T-helper 2 cell treated with Interferon-gamma antibody and Interleukin-4, amounts not matched to agents 5 μg/mL and 100 μg/mL, for 36 hours (primary cell): Measurements from ENCODE around the gene AFAP1.

Experiments
- DNase-seq: peaks from one replicate; pipeline ENCODE4 v3.0.0; 2021; ENCODE audit warnings: low spot score
- H3K27ac Mint-ChIP-seq: one replicate; pipeline ENCODE4 v1.8.0; 2021; ENCODE audit warnings: mild to moderate bottlenecking, mixed read lengths
- H3K27me3 Mint-ChIP-seq: one replicate; pipeline ENCODE4 v1.8.0; 2021; ENCODE audit warnings: low read depth, mixed read lengths
- H3K36me3 Mint-ChIP-seq: one replicate; pipeline ENCODE4 v1.8.0; 2021; ENCODE audit warnings: low read depth, mixed read lengths
- H3K4me1 Mint-ChIP-seq: one replicate; pipeline ENCODE4 v1.8.0; 2021; ENCODE audit warnings: low read depth, mixed read lengths
- H3K4me3 Mint-ChIP-seq: one replicate; pipeline ENCODE4 v1.8.0; 2022; ENCODE audit warnings: mild to moderate bottlenecking, moderate library complexity, mixed read lengths
- H3K9me3 Mint-ChIP-seq: one replicate; pipeline ENCODE4 v1.8.0; 2021; ENCODE audit warnings: mixed read lengths

AFAP1 gene

DNA sequence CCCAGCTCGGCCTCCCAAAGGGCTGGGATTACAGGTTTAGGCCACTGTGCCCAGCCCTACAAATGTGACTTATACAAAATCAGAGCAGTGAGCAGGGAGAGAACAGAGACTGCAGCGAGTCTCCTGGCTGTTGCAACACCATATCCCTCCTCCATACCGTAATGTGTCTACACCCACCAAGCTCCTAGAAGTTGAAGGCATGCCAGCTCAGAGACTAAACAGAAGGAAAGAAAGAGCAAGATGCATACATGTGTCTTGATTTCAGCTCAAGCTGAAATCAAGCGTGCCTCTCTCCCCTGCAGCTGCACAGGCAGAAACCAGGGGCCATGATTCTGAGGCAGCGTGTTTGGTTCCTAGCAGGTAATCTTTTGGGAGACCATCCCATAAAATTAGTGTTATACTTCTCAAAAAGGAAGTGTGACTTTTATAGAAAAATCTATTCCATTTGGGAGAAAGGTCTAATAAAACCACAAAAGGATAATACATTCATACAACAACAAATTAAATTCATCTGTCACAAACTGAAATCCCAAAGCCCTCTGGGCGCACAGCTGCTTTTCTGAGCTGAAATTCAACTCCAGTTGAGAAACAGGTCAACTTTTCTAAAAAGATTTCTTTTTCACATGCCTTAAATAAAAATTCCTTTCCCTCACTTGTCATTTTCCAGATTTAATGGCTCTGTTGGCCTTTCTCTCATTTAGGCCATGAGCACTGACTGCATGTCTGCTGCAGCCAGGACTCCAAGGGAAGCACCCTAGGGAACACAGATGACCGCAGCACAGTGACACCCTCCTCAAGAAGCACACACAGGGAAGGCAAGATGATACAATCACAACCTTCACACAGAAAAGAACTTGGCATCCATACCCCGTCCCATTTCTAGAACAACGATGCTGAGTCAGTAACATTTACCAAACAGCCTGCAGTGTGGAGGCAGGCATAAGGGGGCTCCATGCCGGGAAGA, 34.4 kb downstream of the AFAP1 start:
- no peak for DNase-seq
- peaks cover 17% of the 10 kb centered on the region for H3K4me1 Mint-ChIP-seq
- no peaks in the 10 kb centered on the region for H3K27me3 Mint-ChIP-seq
- no peaks in the 10 kb centered on the region for H3K9me3 Mint-ChIP-seq
- no peak overlapping the region for H3K4me3 Mint-ChIP-seq
- no peak overlapping the region for H3K27ac Mint-ChIP-seq
- H3K36me3 Mint-ChIP-seq = no peaks in the 10 kb centered on the region

DNA sequence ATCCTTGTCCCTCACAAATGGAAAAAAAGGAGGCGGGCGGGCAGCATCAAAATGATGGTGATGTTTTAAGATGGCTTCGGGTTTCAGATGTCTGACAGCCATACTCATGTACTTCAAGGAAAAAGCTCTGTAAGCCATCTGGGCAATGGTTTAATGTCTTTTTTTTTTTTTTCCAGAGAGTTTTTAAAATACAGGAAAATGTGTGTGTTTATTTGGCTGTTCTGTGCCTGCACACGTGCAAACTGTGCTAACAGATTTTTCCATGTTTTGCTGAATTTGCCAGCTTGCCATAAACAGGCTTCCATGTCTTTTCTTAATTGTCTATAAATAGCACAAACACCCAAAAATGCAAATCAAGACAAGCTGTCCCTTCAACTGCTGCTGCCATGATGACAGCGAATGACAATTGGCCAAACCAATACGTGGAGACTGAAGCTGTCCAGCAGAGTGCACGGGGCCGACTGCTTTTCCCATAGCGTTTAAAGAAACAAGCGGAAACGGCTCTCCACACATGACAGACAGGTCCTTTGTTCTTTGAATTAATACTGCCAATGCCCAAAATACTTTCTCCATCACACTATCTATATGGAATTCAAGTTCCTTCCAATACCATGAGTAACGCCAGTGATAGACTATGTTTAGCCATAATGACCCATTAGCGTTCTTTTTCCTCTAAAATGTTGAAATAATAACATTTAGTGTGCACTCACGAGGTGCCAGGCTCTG, 35.7 kb downstream of the AFAP1 start:
- H3K4me3 Mint-ChIP-seq = no peak overlapping the region
- DNase-seq = no peak
- no peaks in the 10 kb centered on the region for H3K36me3 Mint-ChIP-seq
- no peaks in the 10 kb centered on the region for H3K27me3 Mint-ChIP-seq
- no peak overlapping the region for H3K27ac Mint-ChIP-seq
- H3K9me3 Mint-ChIP-seq = no peaks in the 10 kb centered on the region
- H3K4me1 Mint-ChIP-seq = peaks cover 8% of the 10 kb centered on the region

DNA sequence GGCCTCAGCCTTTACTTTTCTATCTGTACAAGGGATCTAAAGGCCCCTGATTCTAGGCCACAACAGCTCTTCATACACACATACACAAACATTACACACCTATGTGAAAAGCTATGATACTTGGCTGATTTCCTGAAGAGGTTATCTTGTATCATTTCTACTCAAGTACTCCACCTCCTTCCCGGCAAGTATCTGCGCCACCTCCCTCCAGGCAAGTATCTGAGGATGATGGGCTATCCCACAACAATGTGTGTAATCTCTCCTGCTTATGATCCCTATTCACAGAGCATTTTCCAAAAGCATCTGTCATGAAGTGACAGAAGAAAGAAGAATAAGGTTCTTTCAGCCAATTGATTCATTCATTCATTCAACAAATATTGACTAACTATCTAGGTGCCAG, 36.8 kb downstream of the AFAP1 start:
- no peak overlapping the region for H3K4me3 Mint-ChIP-seq
- H3K36me3 Mint-ChIP-seq = no peaks in the 10 kb centered on the region
- no peaks in the 10 kb centered on the region for H3K27me3 Mint-ChIP-seq
- no peak overlapping the region for H3K27ac Mint-ChIP-seq
- no peak for DNase-seq
- peaks cover 8% of the 10 kb centered on the region for H3K4me1 Mint-ChIP-seq
- H3K9me3 Mint-ChIP-seq = no peaks in the 10 kb centered on the region

DNA sequence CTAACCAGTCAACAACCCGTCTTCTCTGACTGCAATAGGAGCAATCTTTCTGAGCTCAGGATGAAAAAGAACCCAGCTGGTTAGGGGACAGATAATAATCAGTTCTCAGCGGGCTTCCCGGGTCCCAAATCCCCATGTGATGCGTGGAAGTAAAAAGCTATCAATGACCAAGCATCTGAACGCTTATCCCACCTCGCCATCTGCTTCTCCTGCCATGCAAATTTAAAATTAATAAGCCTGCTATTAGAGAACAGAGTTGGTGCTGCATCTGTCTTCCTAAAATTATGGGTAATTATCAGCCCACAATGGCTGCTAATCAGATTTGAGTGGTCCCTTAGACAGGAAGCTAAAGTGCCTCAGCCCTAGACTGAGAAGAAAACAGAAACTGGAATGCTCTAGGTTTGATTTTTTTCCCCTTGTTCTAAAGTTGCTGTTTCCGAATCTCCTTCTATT, 37.5 kb downstream of the AFAP1 start:
- H3K27me3 Mint-ChIP-seq = no peaks in the 10 kb centered on the region
- no peak overlapping the region for H3K27ac Mint-ChIP-seq
- peaks cover 8% of the 10 kb centered on the region for H3K4me1 Mint-ChIP-seq
- H3K36me3 Mint-ChIP-seq = no peaks in the 10 kb centered on the region
- no peak overlapping the region for H3K4me3 Mint-ChIP-seq
- H3K9me3 Mint-ChIP-seq = no peaks in the 10 kb centered on the region
- no peak for DNase-seq

DNA sequence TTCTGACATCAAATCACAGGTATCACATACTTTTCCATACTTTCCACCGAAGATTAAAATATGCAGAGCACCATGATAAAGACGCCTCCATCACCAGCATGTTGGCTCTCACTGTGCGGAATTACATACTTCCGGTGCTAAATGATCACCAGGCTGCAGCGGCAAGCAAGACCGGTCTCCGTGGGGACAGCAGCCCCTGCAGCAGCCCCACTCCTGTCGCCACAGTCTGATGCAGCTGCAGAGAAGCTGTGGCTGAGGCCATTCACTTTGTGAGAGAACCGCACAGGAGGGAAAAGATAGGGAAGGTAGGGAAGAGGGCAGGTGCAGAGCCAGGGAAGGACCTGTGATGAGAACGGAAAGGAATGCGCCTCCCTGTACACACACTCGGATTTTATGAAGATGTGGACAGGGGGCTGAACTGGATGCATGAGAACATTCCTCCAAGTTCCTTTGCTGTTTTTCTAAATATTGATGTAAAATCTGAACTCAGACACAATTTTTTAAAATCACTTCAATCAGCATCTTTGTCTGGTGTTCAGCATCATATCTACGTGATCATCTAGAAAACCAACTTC, 38.3 kb downstream of the AFAP1 start:
- Mint-ChIP-seq H3K36me3 (no peaks in the 10 kb centered on the region), H3K4me1 (peaks cover 8% of the 10 kb centered on the region), H3K9me3 (no peaks in the 10 kb centered on the region), H3K4me3 (no peak overlapping the region), H3K27me3 (no peaks in the 10 kb centered on the region), H3K27ac (no peak overlapping the region)
- DNase-seq = no peak

GRCh38 chr4:7900334-7900909, 39.2 kb downstream of the AFAP1 start:
- H3K9me3 Mint-ChIP-seq = no peaks in the 10 kb centered on the region
- H3K4me3 Mint-ChIP-seq = no peak overlapping the region
- no peaks in the 10 kb centered on the region for H3K27me3 Mint-ChIP-seq
- no peaks in the 10 kb centered on the region for H3K36me3 Mint-ChIP-seq
- DNase-seq = no peak
- peaks cover 8% of the 10 kb centered on the region for H3K4me1 Mint-ChIP-seq
- no peak overlapping the region for H3K27ac Mint-ChIP-seq

DNA sequence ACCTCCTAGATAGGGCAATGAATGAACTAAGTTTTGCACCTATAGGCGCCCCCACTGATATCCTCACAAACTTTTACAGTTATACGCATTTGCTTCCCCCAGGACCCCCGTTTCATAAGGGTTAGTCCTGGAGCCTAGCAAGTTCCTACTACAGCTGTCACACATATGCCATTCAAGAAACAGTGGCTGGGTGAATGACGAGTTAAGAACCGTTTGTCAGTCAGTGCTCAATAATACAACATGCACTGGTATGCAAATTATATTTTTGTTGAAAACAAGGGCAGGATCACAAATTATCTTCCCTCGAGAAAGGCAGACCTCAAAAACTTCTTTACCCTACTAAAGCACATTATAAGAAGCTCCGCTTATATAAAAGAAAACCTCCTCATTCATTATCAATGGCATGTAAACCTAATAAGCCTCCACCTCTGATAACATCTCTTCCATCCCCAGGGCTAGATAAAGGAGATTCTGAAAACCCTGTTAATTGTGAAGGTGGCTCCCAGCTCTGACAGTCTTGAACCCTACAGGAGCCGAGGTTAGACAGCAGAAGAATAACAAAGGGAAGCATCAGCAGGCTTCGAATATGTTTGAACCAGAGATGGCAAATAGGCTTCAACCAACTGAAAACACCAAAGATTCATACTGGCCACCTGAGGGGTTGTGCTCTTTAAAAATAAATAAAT, 40.3 kb downstream of the AFAP1 start:
- no peaks in the 10 kb centered on the region for H3K27me3 Mint-ChIP-seq
- H3K9me3 Mint-ChIP-seq = no peaks in the 10 kb centered on the region
- DNase-seq = no peak
- H3K4me3 Mint-ChIP-seq = no peak overlapping the region
- H3K27ac Mint-ChIP-seq = no peak overlapping the region
- no peaks in the 10 kb centered on the region for H3K36me3 Mint-ChIP-seq
- H3K4me1 Mint-ChIP-seq = peaks cover 8% of the 10 kb centered on the region

GRCh38 chr4:7898385-7898784, 41.3 kb downstream of the AFAP1 start:
- Mint-ChIP-seq H3K4me3 (no peak overlapping the region), H3K4me1 (peaks cover 8% of the 10 kb centered on the region), H3K27ac (no peak overlapping the region), H3K27me3 (no peaks in the 10 kb centered on the region), H3K36me3 (no peaks in the 10 kb centered on the region), H3K9me3 (no peaks in the 10 kb centered on the region)
- no peak for DNase-seq

DNA sequence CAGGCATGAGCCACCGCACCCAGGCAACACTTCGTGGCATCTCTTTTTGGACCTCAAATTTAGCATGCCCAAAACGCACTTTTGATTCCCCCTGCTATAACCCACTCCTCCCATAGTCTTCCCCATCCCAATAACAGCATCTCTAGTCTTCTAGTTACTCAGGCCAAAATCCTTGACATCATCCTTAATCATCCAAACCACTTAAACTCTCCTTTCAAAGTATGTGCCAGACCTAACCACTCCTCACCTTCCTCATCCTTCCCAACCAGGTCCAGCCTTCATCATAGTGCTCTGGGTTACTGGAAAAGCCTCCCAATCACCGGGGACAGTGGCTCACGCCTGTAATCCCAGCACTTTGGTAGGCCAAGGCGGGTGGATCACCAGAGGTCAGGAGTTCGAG, 41.9 kb downstream of the AFAP1 start:
- Mint-ChIP-seq H3K36me3 (no peaks in the 10 kb centered on the region), H3K4me3 (no peak overlapping the region), H3K4me1 (peaks cover 6% of the 10 kb centered on the region), H3K27me3 (no peaks in the 10 kb centered on the region), H3K9me3 (no peaks in the 10 kb centered on the region), H3K27ac (no peak overlapping the region)
- DNase-seq = no peak

- DNase-seq = no peak
- H3K27me3 Mint-ChIP-seq = no peaks in the 10 kb centered on the region
- no peak overlapping the region for H3K4me3 Mint-ChIP-seq
- H3K36me3 Mint-ChIP-seq = peaks cover 2% of the 10 kb centered on the region
- no peaks in the 10 kb centered on the region for H3K4me1 Mint-ChIP-seq
- H3K9me3 Mint-ChIP-seq = peaks cover 7% of the 10 kb centered on the region
- H3K27ac Mint-ChIP-seq = no peak overlapping the region
These were observed 44.9 kb downstream of the AFAP1 start for GRCh38 chr4:7894677-7895181.

GRCh38 chr4:7894098-7894676, 45.5 kb downstream of the AFAP1 start:
- peaks cover 8% of the 10 kb centered on the region for H3K9me3 Mint-ChIP-seq
- no peaks in the 10 kb centered on the region for H3K27me3 Mint-ChIP-seq
- H3K4me3 Mint-ChIP-seq = no peak overlapping the region
- H3K27ac Mint-ChIP-seq = no peak overlapping the region
- H3K36me3 Mint-ChIP-seq = peaks cover 2% of the 10 kb centered on the region
- no peak for DNase-seq
- no peaks in the 10 kb centered on the region for H3K4me1 Mint-ChIP-seq

DNA sequence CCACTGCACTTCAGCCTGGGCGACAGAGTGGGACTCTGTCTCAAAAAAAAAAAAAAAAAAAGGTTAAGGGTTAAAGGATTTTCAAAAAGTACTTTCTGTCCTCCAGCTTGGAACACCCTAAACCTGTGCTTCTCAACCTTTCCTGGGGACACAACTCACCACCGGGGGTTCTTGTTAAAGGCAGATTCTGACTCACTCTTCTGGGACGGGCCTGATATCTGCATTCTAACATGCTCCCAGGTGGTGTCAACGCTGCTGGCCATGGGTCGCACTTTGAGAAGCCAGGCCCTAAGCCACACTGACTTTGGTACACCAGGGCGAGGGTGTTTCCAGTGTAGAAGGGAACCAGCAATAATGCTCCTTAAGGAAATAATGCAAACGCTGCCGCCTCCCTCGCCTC, 46.1 kb downstream of the AFAP1 start:
- peaks cover 9% of the 10 kb centered on the region for H3K9me3 Mint-ChIP-seq
- no peak for DNase-seq
- no peak overlapping the region for H3K27ac Mint-ChIP-seq
- no peaks in the 10 kb centered on the region for H3K27me3 Mint-ChIP-seq
- H3K36me3 Mint-ChIP-seq = peaks cover 2% of the 10 kb centered on the region
- H3K4me3 Mint-ChIP-seq = no peak overlapping the region
- no peaks in the 10 kb centered on the region for H3K4me1 Mint-ChIP-seq
